ENCODE measurements around the gene LMO3. TPM values are rescaled to one million over a fixed set of nuclear protein-coding genes. Genes with fewer than 3 reads are reported as not detected.
A peak's percentile ranks its signal among the peaks of the same experiment; 100 is the strongest.

LMO3 gene
- total RNA-seq, 1 donor from 2014 or later = 127 TPM

DNA sequence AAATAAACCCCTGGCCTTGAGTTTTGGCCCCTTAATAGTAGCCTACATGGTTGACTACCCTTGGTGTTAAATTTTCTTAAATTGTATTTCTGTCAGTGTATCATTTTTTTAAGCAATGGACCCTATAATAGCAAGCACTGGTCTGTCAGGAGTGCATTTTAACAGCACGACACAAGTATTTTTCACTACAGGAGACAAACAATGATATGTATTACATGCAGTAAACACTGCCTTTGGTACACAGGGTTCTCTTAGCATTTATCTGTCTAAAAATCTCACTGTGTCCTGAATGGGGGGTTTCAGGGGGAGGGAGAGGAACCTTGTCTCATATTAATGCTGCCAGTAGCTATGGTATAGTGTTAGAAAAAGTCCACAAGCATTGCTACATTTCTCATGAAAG, 18.4 kb downstream of the LMO3 start:
- no peaks in the 10 kb centered on the region for H3K9me3 ChIP-seq
- no peak for ATAC-seq
- TF ChIP-seq, protein P1, sequence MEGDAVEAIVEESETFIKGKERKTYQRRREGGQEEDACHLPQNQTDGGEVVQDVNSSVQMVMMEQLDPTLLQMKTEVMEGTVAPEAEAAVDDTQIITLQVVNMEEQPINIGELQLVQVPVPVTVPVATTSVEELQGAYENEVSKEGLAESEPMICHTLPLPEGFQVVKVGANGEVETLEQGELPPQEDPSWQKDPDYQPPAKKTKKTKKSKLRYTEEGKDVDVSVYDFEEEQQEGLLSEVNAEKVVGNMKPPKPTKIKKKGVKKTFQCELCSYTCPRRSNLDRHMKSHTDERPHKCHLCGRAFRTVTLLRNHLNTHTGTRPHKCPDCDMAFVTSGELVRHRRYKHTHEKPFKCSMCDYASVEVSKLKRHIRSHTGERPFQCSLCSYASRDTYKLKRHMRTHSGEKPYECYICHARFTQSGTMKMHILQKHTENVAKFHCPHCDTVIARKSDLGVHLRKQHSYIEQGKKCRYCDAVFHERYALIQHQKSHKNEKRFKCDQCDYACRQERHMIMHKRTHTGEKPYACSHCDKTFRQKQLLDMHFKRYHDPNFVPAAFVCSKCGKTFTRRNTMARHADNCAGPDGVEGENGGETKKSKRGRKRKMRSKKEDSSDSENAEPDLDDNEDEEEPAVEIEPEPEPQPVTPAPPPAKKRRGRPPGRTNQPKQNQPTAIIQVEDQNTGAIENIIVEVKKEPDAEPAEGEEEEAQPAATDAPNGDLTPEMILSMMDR (IDR thresholded peaks at IDR 0.05) = no peak
- DNase-seq = no peak
- H3K27ac ChIP-seq = peak overlapping the region; percentile 25
- no peak overlapping the region for H3K4me3 ChIP-seq
- H3K4me1 ChIP-seq = no peaks in the 10 kb centered on the region
- H3K27me3 ChIP-seq (ENCODE audit: low read depth) = no peaks in the 10 kb centered on the region
- intact Hi-C loops (cut with DNase I) = no loop called here
- H3K36me3 ChIP-seq = no peaks in the 10 kb centered on the region

DNA sequence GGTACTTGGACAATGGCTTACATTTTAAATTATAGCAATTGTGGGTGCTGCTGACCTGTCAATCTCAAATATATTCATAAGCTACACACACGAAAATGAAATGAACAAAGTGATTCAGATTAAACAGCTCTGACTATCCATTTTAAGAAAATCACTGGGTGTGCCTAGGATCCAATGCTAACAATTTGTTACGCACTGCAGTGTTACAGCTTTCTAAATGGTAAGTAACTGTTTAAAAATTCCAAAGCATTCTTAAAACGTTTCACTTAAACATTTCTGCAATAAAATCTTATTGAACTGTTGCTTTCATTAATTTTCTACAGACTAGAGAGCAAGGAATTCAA, 18.9 kb downstream of the LMO3 start:
- ATAC-seq (no peak), DNase-seq (no peak)
- no peaks in the 10 kb centered on the region for H3K36me3 ChIP-seq
- intact Hi-C loops (cut with DNase I) = no loop called here
- H3K9me3 ChIP-seq = no peaks in the 10 kb centered on the region
- H3K4me1 ChIP-seq = no peaks in the 10 kb centered on the region
- TF ChIP-seq, protein P1 (IDR thresholded peaks at IDR 0.05) = no peak
- peak overlapping the region; percentile 25 for H3K27ac ChIP-seq
- no peaks in the 10 kb centered on the region for H3K27me3 ChIP-seq (ENCODE audit: low read depth)
- no peak overlapping the region for H3K4me3 ChIP-seq

DNA sequence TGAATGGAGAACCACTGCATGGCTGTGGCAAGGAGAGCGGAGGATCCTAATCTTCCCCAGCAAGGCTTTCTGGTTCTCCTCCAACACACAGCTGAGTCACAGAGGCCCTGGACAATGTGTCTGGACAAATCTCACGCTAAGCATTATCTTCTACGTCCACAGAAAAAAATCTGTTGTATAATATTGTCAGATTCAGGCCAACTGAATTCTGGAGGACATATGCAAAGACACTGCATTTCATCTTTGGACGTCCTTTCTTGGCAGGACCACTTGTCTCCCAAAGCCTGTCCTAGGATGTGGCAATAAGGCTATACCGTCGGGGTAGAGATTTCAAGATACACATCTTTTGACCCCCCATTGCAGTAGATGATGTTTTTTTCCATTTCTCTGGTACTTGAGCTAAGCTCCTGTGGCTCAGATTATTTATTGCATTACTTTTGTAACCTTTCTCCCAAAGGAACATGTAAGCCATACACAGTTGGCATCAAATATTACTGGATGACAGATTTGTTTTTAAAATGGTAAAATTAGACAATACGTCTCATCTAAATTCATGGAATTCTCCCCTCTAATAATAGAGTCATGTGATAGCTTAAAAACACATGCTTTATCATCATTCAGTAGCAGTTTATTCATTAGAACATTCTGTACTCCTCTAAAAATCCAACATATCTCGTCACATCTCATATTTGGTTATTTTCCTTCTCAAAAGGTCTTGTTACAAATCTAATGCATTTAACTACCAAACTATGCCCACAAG, 19.4 kb downstream of the LMO3 start:
- ATAC-seq = no peak
- Histone ChIP-seq H3K36me3 (no peaks in the 10 kb centered on the region), H3K27me3 (ENCODE audit: low read depth) (no peaks in the 10 kb centered on the region), H3K9me3 (no peaks in the 10 kb centered on the region), H3K4me1 (no peaks in the 10 kb centered on the region), H3K4me3 (no peak overlapping the region), H3K27ac (peak overlapping the region; percentile 26)
- intact Hi-C loops (cut with DNase I) = no loop called here
- DNase-seq = no peak
- TF ChIP-seq, protein P1 (IDR thresholded peaks at IDR 0.05) = no peak

DNA sequence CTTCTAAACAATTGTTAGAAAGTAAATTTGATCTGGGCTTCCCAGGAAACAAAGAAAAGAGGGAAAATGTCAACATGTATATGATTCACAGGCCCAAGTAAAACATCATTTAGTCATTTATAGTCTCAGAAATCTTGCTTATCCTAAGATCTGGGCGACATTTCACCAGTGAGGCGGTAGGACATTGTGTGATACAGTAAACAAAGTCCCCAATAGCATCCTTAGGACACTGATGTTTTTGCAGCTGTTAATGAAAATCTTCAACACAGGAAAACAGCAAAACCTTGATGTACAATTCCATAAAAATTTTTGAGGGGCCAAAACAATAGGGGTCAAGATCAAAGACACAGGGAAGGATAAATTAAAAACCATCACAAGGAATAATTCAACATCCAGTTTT, 20.2 kb downstream of the LMO3 start:
- no peak overlapping the region for H3K27ac ChIP-seq
- no peaks in the 10 kb centered on the region for H3K9me3 ChIP-seq
- no peaks in the 10 kb centered on the region for H3K36me3 ChIP-seq
- no peak overlapping the region for H3K4me3 ChIP-seq
- intact Hi-C loops (cut with DNase I) = no loop called here
- ATAC-seq (no peak), DNase-seq (no peak)
- TF ChIP-seq, protein P1 (IDR thresholded peaks at IDR 0.05) = no peak
- no peaks in the 10 kb centered on the region for H3K27me3 ChIP-seq (ENCODE audit: low read depth)
- H3K4me1 ChIP-seq = no peaks in the 10 kb centered on the region

DNA sequence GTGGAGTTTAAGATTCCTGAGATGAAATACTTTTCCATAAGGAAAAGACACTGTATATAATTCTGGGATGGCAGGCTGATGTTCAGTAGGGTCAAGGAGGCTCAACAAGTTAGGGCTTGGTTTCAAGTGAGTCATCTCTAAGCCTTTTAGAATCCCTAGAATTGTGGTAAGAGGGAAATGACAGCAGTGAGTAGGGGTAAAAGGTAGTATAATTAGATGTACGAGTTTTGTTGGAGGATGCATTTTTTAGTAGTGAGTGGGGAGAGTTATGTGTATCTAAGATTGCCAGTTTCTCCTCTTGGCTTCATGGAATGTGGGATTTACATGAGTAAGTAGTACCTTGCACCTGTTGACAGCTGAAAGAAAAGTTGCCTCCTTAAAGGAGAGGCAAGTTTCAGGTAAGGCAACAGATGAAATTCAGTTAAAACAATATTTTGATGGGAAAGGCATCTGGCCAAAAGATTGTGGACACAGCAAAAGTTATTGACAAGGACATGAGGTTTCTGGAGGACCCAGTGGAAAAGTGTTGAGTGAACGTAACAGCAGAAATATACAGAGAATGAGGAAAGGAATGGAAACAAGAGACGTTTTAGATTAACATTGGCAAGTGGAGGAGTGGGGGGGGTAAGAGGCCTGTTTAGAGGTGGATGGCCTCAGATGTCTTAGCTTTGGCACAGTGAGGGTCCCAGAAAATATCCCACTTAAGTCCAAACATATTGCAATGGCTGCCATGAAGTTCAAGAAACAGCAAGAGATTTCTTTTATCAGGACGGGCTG, 21.8 kb downstream of the LMO3 start:
- intact Hi-C loops (cut with DNase I) = no loop called here
- Histone ChIP-seq H3K4me3 (no peak overlapping the region), H3K36me3 (no peaks in the 10 kb centered on the region), H3K9me3 (no peaks in the 10 kb centered on the region), H3K27ac (peak overlapping the region; percentile 54), H3K27me3 (ENCODE audit: low read depth) (no peaks in the 10 kb centered on the region), H3K4me1 (no peaks in the 10 kb centered on the region)
- peak; percentile 78 to 84 for ATAC-seq
- no peak for DNase-seq
- TF ChIP-seq, protein P1 (IDR thresholded peaks at IDR 0.05) = no peak

Measured in lower lobe of right lung (tissue), 2 donors.